Activated CD8-positive, alpha-beta T cell treated with anti-CD3 and anti-CD28 coated beads for 36 hours (primary cell): ENCODE data around the gene C1RL. TPM values are rescaled to one million over a fixed set of nuclear protein-coding genes. Genes with fewer than 3 reads are reported as not detected.
"Not testable (repeated sequence)": the region's sequence is repeated elsewhere in the genome, so short reads cannot be mapped to it uniquely, and the experiment has no call there.

Experiments used
- ATAC-seq: fragments of 200-7000 bp; cut with Tn5 transposase; one replicate; pipeline ENCODE4 v1.10.0; 2021; ENCODE audit warnings: mild to moderate bottlenecking, moderate library complexity
- CTCF ChIA-PET: fragments of 350-600 bp; sonication (Branson Sonifier 250); formaldehyde crosslinking; loops from one replicate; lab custom pipeline; 2021; ENCODE audit warnings: antibody characterized with exemption; lab: Charles Lee
- POLR2A ChIA-PET: fragments of 350-600 bp; sonication (Branson Sonifier 250); formaldehyde crosslinking; loops from one replicate; lab custom pipeline; 2021; ENCODE audit warnings: antibody characterized with exemption; lab: Charles Lee
- DNase-seq: peaks from one replicate; pipeline ENCODE4 v3.0.0-alpha.2; 2020
- H3K27ac Mint-ChIP-seq: one replicate; pipeline ENCODE4 v1.8.0; 2021; ENCODE audit warnings: mild to moderate bottlenecking, mixed read lengths
- H3K27me3 Mint-ChIP-seq: one replicate; pipeline ENCODE4 v1.8.0; 2021; ENCODE audit warnings: mixed read lengths
- H3K36me3 Mint-ChIP-seq: one replicate; pipeline ENCODE4 v1.8.0; 2021; ENCODE audit warnings: low read depth, mixed read lengths
- H3K4me1 Mint-ChIP-seq: one replicate; pipeline ENCODE4 v1.8.0; 2021; ENCODE audit warnings: low read depth, mixed read lengths
- H3K4me3 Mint-ChIP-seq: one replicate; pipeline ENCODE4 v1.8.0; 2021; ENCODE audit warnings: mild to moderate bottlenecking, moderate library complexity, mixed read lengths
- H3K9me3 Mint-ChIP-seq: one replicate; pipeline ENCODE4 v1.8.0; 2021; ENCODE audit warnings: mixed read lengths
- intact Hi-C: fragments of 100-400 bp; cut with micrococcal nuclease; formaldehyde crosslinking; loops from one replicate; pipeline ENCODE4 v1.10.0; 2022
- total RNA-seq, 2 experiments: library from RNA; stranded (reverse); gene quantifications; one replicate each; pipeline ENCODE4 v1.2.3, GENCODE V29; 2021
- TF ChIP-seq, protein P1 (sequence below): fragments of 200-600 bp; IDR thresholded peaks from one replicate; pipeline ENCODE4 v1.8.0; 2022; ENCODE audit warnings: antibody characterized with exemption, mild to moderate bottlenecking

The C1RL gene
- total RNA-seq, 2 experiments from 2014 or later: 10.5 to 11.8 TPM

DNA sequence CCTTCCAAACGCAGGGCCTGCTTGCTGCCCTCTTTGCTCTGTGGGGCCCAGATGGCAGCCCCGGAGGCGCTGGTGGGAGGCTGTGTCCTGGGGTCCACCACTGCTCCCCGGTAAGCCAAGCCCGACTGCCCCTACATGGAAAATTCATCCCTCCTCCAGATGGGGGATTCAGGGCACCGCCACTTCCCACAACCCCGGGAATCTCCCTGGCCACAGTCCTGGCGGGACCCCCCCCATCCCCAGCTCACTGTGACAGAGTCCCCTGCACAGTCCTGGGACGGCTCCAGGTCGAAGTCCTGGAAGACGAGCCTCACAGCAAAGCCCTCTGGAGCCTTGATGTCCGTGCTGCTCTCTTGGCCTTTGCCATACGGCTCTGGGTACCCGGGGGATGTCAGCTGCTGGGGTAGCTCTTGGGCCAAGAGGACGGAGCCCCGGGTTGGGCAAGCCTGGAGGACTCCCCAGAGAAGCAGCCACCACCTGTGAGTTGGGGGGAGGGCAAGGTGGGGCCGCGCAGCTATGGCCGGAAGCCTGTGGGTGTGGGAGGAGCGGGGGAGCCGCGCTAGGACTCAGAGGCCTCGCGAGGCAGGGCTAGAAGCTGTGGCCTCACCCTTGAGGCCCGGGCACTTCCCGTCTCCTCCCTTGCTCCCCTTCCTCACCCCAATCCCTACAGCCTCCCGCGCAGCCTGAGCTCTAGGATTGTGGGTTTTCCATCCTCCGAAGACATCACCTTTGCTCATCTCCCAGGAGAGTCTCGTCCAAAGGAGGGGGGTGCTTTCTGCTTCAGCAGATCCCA is 815 bp downstream of the C1RL start:
- intact Hi-C loops: loop anchor here (10.0 kb wide), 1 partner anchor 163 kb away; the partner anchor contains the start of genes C12orf57 and RNU7-1
- TF ChIP-seq, protein P1, sequence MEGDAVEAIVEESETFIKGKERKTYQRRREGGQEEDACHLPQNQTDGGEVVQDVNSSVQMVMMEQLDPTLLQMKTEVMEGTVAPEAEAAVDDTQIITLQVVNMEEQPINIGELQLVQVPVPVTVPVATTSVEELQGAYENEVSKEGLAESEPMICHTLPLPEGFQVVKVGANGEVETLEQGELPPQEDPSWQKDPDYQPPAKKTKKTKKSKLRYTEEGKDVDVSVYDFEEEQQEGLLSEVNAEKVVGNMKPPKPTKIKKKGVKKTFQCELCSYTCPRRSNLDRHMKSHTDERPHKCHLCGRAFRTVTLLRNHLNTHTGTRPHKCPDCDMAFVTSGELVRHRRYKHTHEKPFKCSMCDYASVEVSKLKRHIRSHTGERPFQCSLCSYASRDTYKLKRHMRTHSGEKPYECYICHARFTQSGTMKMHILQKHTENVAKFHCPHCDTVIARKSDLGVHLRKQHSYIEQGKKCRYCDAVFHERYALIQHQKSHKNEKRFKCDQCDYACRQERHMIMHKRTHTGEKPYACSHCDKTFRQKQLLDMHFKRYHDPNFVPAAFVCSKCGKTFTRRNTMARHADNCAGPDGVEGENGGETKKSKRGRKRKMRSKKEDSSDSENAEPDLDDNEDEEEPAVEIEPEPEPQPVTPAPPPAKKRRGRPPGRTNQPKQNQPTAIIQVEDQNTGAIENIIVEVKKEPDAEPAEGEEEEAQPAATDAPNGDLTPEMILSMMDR: no peak

DNA sequence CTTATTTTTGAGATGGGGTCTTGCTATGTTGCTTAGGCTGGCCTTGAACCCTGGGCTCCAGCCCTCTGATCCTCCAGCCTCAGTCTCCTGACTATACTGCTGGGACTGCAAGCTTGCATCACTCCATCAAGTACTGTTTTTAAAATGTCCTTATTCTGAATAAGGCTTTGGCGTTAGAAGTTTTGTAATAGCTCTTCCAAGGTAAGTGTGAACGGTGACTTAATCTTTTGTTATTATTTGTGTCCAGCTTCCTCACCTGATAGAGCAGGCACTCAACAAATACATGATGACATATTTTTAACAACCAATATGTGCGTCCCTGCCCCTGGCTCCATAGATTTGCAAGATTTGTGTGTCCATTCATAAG is 1.4 kb downstream of the C1RL start:
- TF ChIP-seq, protein P1: no peak
- ChIA-PET CTCF (interaction anchor here (1.0 to 3.7 kb wide), 20 partner anchors 10 to 236 kb away, joined by 3 to 32 read pairs (median 6); partner anchors contain the start of genes C12orf57, C1R, LPCAT3 and RNU7-1), POLR2A (interaction anchor here (0.5 to 3.8 kb wide), 14 partner anchors 8 to 164 kb away, joined by 3 to 36 read pairs (median 5); partner anchors contain the start of genes C12orf57, CLSTN3, LPCAT3 and RNU7-1)
- Mint-ChIP-seq H3K27me3 (no peaks in the 10 kb centered on the region), H3K4me1 (peaks cover 34% of the 10 kb centered on the region), H3K36me3 (peaks cover 28% of the 10 kb centered on the region), H3K27ac (peak overlapping the region; percentile 93), H3K9me3 (peaks cover 14% of the 10 kb centered on the region), H3K4me3 (peak overlapping the region; percentile 88)
- DNase-seq (no peak), ATAC-seq (no peak)
- intact Hi-C loops: loop anchor here (10.0 kb wide), 1 partner anchor 163 kb away; the partner anchor contains the start of genes C12orf57 and RNU7-1

More for the DNA sequence above, 815 bp downstream of the C1RL start:
- ChIA-PET POLR2A (interaction anchor here (0.5 to 3.8 kb wide), 22 partner anchors 8 to 495 kb away, joined by 3 to 36 read pairs (median 4); partner anchors contain the start of genes C12orf57, CLSTN3, LPCAT3 and RNU7-1), CTCF (interaction anchor here (0.9 to 3.7 kb wide), 28 partner anchors 9 to 355 kb away, joined by 3 to 32 read pairs (median 4); partner anchors contain the start of genes C12orf57, C1R, C1S and LPCAT3)
- no peaks in the 10 kb centered on the region for H3K27me3 Mint-ChIP-seq
- H3K4me1 Mint-ChIP-seq: peaks cover 35% of the 10 kb centered on the region
- peak; percentile 95 for ATAC-seq
- DNase-seq: peak; percentile 90
- H3K36me3 Mint-ChIP-seq: peaks cover 28% of the 10 kb centered on the region
- peak overlapping the region; percentile 93 for H3K27ac Mint-ChIP-seq
- peak overlapping the region; percentile 88 for H3K4me3 Mint-ChIP-seq
- H3K9me3 Mint-ChIP-seq: peaks cover 14% of the 10 kb centered on the region

DNA sequence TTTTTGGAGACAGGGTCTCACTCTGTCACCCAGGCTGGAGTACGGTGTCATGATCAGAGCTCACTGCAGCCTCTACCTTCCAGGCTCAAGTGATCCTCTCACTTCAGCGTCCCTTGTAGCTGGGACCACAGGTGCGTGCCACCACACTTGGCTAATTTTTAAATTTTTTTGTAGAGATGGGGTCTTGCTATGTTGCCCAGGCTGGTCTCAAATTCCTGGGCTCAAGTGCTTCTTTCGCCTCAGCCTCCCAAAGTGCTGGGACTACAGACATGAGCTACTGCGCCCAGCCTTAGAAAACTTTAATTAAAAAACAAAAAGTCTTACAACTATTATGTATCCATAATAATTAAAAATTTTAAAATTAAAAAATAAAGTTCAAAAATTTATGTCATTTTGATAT is 1.8 kb downstream of the C1RL start:
- peaks cover 28% of the 10 kb centered on the region for H3K36me3 Mint-ChIP-seq

DNA sequence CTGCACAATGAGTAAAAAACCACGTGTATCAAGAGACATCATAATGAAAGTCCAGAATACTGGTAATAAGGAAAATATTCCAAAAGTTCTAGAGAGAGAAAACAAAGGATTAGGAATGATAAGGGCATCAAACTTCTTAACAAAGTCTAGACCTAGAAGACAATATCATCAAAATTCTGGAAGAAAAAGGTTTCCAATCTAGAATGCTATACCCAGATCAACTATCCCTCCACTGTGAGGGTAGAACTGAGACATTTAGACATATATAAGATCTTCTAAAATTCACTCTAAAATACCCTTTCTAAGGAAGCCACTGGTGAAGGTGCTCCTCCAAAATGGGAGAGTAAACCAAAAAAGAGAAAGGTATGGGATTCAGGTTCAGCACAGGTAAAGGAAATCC is 2.9 kb downstream of the C1RL start:
- peaks cover 27% of the 10 kb centered on the region for H3K36me3 Mint-ChIP-seq
- DNase-seq: no peak
- intact Hi-C loops: loop anchor here (10.0 kb wide), 1 partner anchor 161 kb away; the partner anchor contains the start of genes C12orf57 and RNU7-1
- no peak overlapping the region for H3K27ac Mint-ChIP-seq
- peaks cover 34% of the 10 kb centered on the region for H3K4me1 Mint-ChIP-seq
- peaks cover 14% of the 10 kb centered on the region for H3K9me3 Mint-ChIP-seq
- TF ChIP-seq, protein P1: no peak
- ChIA-PET POLR2A (interaction anchor here (0.7 to 3.8 kb wide), 2 partner anchors 127 to 162 kb away, joined by 3 to 36 read pairs; partner anchors contain the start of genes C12orf57 and RNU7-1), CTCF (no interaction called here)
- no peak overlapping the region for H3K4me3 Mint-ChIP-seq
- H3K27me3 Mint-ChIP-seq: no peaks in the 10 kb centered on the region
- no peak for ATAC-seq

More for the DNA sequence above, 1.8 kb downstream of the C1RL start:
- Mint-ChIP-seq H3K9me3 (peaks cover 14% of the 10 kb centered on the region), H3K4me1 (peaks cover 34% of the 10 kb centered on the region), H3K4me3 (peak overlapping the region; percentile 28)
- POLR2A ChIA-PET: interaction anchor here (1.0 to 3.8 kb wide), 8 partner anchors 9 to 163 kb away, joined by 3 to 36 read pairs (median 8); partner anchors contain the start of genes C12orf57, CLSTN3, LPCAT3 and RNU7-1
- not testable (repeated sequence) for H3K27ac Mint-ChIP-seq, DNase-seq, ATAC-seq, H3K27me3 Mint-ChIP-seq
- intact Hi-C loops: loop anchor here (10.0 kb wide), 1 partner anchor 162 kb away; the partner anchor contains the start of genes C12orf57 and RNU7-1
- CTCF ChIA-PET: interaction anchor here (0.6 to 3.7 kb wide), 13 partner anchors 11 to 235 kb away, joined by 3 to 32 read pairs (median 6); partner anchors contain the start of genes C12orf57, C1R, LPCAT3 and RNU7-1
